ENCODE measurements around the gene RPS26. TPM values are rescaled to one million over a fixed set of nuclear protein-coding genes. Genes with fewer than 3 reads are reported as not detected.

RPS26 gene
- total RNA-seq, 1 experiment from 2014 or later: 77.2 TPM

DNA sequence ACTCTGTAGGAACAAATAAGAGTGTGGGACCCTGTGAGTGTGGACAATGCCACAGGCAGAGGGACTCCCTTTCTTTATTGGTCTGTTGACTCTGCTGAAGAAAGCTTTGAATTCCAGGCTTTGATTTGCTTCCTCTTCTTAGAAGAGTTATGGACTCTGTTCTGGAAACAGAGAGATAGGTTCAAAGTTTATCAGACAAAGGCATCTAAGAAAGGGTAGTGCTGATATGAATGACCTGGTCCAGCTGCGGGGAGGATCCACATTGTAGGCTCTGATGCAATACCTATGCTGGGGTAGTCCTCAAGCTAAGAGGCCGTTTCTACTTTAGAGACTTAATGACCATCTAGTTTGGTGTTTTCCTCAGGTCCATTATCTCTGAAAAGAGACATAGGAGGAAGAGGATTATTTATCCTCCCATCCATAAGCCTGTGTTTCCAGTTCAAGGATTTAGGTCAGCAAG is 31.6 kb upstream of the RPS26 start:
- no peak overlapping the region for H3K27ac Mint-ChIP-seq

DNA sequence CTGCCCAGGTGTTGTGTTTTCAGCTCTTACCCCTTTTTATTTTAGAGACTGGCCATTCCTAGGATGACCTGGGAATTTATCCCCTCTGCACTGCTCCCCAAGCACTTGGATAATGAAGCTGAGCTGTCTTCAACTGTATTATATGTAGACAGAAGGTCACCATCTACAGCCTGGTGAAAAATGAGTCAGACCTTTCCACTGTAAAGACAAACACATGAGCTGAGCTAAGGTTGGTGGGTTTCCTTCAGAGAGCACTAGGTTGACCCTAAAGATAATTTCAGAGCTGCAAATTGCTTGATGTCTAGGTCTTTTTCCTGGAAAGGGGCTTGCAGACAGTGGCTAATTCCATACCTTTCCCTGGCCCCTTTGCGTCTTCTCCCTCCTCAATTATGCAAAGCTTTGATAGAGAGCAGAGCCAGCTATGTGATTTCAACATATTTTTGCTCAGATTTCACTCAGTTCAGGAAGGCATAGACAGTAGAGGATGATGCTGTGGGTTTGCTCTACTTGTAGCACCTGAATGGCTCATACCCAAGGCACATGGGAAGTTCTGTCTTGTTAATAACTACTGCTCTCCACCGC is 30.1 kb upstream of the RPS26 start:
- Mint-ChIP-seq H3K27ac (no peak overlapping the region), H3K4me1 (peaks cover 14% of the 10 kb centered on the region), H3K36me3 (no peaks in the 10 kb centered on the region), H3K27me3 (ENCODE audit: low read depth) (no peaks in the 10 kb centered on the region; the same call in 1 of the 2 replicates), H3K4me3 (no peak overlapping the region), H3K9me3 (no peaks in the 10 kb centered on the region)
- POLR2A ChIA-PET: no interaction called here
- CTCF ChIA-PET: interaction anchor here (0.9 to 1.4 kb wide), 2 partner anchors 15 to 18 kb away, joined by 3 read pairs; partner anchors contain the start of gene SUOX
- no peak for ATAC-seq
- DNase-seq (ENCODE audit: low spot score): no peak
- TF ChIP-seq JAZF1 (CRISPR knock-in tag; IDR thresholded peaks at IDR 0.05) (no peak), GRHL2 (CRISPR knock-in tag; IDR thresholded peaks at IDR 0.05; ENCODE audit: insufficient replicate concordance, severe bottlenecking) (no peak), ELF4 (CRISPR knock-in tag; IDR thresholded peaks at IDR 0.05; ENCODE audit: low read depth) (no peak), MLX (CRISPR knock-in tag; IDR thresholded peaks at IDR 0.05) (no peak), FOXP1 (CRISPR knock-in tag; IDR thresholded peaks at IDR 0.05; ENCODE audit: borderline replicate concordance) (no peak), E2F5 (CRISPR knock-in tag; IDR thresholded peaks at IDR 0.05) (no peak), HMGXB4 (CRISPR knock-in tag; IDR thresholded peaks at IDR 0.05) (no peak), NFE2L1 (CRISPR knock-in tag; IDR thresholded peaks at IDR 0.05) (no peak), KAT7 (CRISPR knock-in tag; IDR thresholded peaks at IDR 0.05; ENCODE audit: borderline replicate concordance) (no peak), ZNF281 (CRISPR knock-in tag; IDR thresholded peaks at IDR 0.05) (no peak), FOXP4 (CRISPR knock-in tag; IDR thresholded peaks at IDR 0.05) (no peak), ZNF121 (CRISPR knock-in tag; IDR thresholded peaks at IDR 0.05) (no peak)
- TF ChIP-seq, protein P1, sequence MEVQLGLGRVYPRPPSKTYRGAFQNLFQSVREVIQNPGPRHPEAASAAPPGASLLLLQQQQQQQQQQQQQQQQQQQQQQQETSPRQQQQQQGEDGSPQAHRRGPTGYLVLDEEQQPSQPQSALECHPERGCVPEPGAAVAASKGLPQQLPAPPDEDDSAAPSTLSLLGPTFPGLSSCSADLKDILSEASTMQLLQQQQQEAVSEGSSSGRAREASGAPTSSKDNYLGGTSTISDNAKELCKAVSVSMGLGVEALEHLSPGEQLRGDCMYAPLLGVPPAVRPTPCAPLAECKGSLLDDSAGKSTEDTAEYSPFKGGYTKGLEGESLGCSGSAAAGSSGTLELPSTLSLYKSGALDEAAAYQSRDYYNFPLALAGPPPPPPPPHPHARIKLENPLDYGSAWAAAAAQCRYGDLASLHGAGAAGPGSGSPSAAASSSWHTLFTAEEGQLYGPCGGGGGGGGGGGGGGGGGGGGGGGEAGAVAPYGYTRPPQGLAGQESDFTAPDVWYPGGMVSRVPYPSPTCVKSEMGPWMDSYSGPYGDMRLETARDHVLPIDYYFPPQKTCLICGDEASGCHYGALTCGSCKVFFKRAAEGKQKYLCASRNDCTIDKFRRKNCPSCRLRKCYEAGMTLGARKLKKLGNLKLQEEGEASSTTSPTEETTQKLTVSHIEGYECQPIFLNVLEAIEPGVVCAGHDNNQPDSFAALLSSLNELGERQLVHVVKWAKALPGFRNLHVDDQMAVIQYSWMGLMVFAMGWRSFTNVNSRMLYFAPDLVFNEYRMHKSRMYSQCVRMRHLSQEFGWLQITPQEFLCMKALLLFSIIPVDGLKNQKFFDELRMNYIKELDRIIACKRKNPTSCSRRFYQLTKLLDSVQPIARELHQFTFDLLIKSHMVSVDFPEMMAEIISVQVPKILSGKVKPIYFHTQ (CRISPR knock-in tag; IDR thresholded peaks at IDR 0.05): no peak
- TF ChIP-seq, protein P2, sequence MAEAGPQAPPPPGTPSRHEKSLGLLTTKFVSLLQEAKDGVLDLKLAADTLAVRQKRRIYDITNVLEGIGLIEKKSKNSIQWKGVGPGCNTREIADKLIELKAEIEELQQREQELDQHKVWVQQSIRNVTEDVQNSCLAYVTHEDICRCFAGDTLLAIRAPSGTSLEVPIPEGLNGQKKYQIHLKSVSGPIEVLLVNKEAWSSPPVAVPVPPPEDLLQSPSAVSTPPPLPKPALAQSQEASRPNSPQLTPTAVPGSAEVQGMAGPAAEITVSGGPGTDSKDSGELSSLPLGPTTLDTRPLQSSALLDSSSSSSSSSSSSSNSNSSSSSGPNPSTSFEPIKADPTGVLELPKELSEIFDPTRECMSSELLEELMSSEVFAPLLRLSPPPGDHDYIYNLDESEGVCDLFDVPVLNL (CRISPR knock-in tag; IDR thresholded peaks at IDR 0.05; ENCODE audit: borderline replicate concordance, low read depth): no peak
- TF ChIP-seq, protein P3, sequence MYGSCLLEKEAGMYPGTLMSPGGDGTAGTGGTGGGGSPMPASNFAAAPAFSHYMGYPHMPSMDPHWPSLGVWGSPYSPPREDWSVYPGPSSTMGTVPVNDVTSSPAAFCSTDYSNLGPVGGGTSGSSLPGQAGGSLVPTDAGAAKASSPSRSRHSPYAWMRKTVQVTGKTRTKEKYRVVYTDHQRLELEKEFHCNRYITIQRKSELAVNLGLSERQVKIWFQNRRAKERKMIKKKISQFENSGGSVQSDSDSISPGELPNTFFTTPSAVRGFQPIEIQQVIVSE (CRISPR knock-in tag; IDR thresholded peaks at IDR 0.05; ENCODE audit: borderline replicate concordance): no peak

More for the DNA sequence above, 31.6 kb upstream of the RPS26 start:
- Mint-ChIP-seq H3K36me3 (0 out of 2 replicates have a peak, but pooled peaks cover 2% of the 10 kb centered on the region), H3K4me3 (no peak overlapping the region), H3K4me1 (peaks cover 19% of the 10 kb centered on the region), H3K9me3 (no peaks in the 10 kb centered on the region), H3K27me3 (ENCODE audit: low read depth) (no peaks in the 10 kb centered on the region; the same call in 1 of the 2 replicates)
- no peak for DNase-seq (ENCODE audit: low spot score)
- peak; percentile 93 for TF ChIP-seq GABPB1 (CRISPR knock-in tag; IDR thresholded peaks at IDR 0.05)
- TF ChIP-seq, protein P4, sequence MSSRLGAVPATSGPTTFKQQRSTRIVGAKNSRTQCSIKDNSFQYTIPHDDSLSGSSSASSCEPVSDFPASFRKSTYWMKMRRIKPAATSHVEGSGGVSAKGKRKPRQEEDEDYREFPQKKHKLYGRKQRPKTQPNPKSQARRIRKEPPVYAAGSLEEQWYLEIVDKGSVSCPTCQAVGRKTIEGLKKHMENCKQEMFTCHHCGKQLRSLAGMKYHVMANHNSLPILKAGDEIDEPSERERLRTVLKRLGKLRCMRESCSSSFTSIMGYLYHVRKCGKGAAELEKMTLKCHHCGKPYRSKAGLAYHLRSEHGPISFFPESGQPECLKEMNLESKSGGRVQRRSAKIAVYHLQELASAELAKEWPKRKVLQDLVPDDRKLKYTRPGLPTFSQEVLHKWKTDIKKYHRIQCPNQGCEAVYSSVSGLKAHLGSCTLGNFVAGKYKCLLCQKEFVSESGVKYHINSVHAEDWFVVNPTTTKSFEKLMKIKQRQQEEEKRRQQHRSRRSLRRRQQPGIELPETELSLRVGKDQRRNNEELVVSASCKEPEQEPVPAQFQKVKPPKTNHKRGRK (CRISPR knock-in tag; IDR thresholded peaks at IDR 0.05; ENCODE audit: borderline replicate concordance): no peak
- no peak for ATAC-seq
- ChIA-PET CTCF (interaction anchor here (0.7 to 1.5 kb wide), 4 partner anchors 10 to 19 kb away, joined by 3 to 5 read pairs (median 3); partner anchors contain the start of gene SUOX), POLR2A (no interaction called here)
